Measurements from ENCODE around the gene MAST4.

MAST4 gene

DNA sequence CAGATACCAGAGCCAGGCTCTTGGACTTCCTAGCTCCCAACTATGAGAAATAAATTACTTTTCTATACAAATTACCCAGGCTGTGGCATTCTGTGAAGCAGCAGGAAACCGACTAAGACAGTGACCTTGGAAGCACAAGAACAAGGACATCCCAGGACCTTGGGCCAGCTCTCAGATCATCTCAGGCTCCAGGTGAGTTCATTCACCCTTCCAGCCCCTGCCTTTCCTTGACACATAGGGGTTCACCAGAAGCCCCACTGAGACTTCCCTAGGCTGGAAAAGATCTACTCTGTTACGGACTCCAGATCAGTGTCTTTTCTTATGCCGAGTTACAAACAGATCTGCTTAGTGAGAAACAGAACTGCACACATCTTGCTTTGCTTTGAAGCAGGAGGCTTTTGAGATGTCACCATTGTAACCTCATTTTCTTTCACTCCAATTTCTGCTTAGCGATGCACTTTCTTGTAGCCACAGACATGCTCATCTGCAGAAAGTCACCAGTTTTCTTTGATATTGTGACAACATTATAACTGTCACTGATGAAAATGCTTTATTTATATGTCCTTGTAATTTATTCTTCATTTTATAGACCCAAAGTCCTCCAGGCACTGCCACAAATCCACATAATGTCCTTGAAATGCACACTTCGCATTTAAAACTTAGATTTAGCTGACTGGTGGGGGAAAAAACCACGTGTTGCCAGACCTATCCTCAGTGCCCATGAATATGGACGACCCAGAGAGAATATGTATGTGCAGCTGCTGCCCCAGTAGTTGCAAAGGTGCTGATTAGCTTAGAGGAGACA lies 592.3 kb downstream of the MAST4 start:
- no peak for DNase-seq (ENCODE audit: low read depth in 2 of 2)

DNA sequence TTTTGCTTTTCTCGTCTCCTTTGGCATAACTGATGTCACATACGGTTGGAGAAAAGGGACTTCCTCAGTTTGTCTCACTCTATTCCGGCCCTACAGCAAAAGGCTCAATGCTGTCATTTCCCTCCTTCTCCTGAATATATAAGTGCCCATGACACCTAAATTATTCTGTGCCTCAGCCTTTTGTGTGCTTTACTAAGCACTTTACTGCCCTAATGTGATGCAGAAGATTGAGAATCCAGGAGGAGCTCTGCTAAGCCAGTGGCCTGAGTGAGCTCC lies 592.8 kb downstream of the MAST4 start:
- no peak for DNase-seq (ENCODE audit: low read depth in 2 of 2)

DNA sequence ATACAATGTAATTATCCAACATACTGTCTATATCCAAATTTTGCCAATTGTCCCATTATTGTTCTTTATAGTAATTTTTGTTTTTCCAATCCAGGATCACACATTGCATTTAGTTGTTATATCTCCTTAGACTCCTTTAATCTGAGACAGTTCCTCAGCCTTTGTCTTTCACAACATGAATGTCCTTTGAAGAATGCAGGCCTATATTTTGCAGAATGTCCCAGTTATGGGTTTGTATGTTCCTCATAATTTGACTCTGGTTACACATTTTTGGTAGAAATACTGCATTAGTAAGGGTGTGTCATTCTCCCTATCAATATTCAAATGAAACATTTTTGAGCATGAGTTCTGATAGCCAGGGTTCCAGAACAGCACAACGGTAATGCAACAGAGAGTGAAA lies 593.7 kb downstream of the MAST4 start:
- DNase-seq (ENCODE audit: low read depth in 2 of 2): no peak

DNA sequence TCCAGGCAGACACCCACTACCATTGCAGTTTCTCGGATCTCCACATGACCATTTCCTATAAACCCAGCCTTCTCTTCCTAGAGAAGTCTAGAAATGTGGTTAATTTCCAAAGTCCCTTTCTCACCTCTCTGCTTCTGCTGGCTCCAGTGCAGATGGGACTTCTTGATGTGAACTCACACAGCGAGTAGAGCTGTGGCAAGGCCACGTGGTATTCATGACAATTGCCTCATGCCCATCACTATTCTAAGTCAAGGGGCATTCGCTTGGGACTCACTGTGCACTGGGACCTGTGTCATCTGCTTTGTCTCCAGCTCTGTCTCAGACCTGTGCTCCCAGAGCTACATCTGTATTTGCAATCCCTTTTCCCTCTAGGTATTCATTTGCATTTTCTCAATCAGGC lies 594.2 kb downstream of the MAST4 start:
- DNase-seq (ENCODE audit: low read depth in 2 of 2): no peak

- no peak for DNase-seq (ENCODE audit: low read depth in 2 of 2)
Observed at GRCh38 chr5:67190861-67191260, 594.7 kb downstream of the MAST4 start.

DNA sequence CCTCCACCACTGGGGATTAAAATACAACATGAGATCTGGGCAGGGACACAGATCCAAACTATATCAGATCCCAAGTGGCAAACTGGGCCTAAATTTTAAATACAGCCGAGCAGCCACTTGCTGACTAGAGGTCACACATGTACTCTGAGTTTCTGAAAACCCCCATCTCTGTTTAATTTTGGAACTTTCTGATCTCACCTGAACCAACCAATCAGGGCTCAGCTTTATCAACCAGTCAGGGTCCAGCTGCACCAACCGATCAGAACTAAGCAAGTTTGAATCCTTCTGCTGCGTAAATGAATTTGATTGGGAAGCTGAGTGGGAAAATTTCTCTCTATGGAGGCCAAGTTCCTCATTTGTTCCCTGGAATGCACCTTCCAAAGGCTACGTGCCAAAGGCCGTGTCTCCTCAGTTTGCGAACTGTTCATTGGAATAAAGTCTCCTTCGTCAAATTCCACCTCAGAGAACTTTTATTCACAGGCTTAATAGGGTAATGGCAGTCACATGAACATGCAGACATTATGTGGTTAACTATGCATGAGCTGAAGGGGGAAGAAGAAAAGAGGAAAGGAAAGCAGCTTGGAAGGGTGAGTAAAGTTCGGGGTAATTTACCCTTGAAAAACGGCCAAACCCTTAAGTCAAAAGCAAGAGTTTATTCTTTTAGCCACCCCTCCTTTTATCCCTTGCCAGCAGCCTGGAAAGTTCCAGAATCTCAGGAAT lies 596.7 kb downstream of the MAST4 start:
- no peak for DNase-seq (ENCODE audit: low read depth in 2 of 2)

GRCh38 chr5:67193439-67193807 lies 597.2 kb downstream of the MAST4 start:
- no peak for DNase-seq (ENCODE audit: low read depth in 2 of 2)

- no peak for DNase-seq (ENCODE audit: low read depth in 2 of 2)
Observed at GRCh38 chr5:67194166-67194565, 598.0 kb downstream of the MAST4 start.

DNA sequence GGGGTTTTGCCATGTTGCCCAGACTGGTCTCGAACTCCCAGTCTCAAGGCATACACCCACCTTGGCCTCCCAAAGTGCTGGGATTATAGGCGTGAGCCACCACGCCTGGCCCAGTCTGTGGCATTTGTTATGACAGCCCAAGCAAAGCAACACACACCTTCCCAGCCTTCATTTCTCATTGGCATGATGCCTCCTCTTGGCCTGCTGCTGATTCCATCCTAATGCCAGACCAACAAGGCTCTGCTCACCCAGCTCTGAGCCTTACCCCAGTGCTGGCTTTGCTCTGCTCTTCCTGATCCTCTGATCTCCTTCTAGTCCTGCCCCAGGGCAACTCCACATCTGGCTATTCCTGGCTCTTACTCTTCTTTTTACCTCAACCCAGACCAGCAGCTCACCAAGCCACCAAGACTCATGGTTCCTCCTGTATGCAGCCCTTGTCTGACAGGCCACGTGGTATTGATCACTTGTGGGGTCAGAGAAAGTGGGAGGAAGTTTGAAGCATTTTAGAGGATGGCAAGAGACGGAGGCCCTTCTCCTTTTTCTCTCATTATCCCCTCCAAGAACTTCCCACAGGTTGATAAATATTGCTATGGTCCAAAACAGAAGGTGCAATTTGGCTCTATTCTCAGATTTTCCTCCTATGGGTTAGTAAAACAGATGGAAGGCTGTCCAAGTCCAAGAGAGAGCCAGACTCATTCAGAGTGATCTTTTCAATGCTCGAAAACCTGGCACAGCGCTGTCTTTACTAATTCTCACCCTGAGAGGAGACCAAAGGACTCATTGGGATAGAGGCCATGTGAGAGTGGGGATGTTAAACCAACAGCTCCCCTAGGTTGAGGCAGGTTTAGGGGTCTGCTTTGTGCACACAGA lies 599.4 kb downstream of the MAST4 start:
- no peak for DNase-seq (ENCODE audit: low read depth in 2 of 2)

DNA sequence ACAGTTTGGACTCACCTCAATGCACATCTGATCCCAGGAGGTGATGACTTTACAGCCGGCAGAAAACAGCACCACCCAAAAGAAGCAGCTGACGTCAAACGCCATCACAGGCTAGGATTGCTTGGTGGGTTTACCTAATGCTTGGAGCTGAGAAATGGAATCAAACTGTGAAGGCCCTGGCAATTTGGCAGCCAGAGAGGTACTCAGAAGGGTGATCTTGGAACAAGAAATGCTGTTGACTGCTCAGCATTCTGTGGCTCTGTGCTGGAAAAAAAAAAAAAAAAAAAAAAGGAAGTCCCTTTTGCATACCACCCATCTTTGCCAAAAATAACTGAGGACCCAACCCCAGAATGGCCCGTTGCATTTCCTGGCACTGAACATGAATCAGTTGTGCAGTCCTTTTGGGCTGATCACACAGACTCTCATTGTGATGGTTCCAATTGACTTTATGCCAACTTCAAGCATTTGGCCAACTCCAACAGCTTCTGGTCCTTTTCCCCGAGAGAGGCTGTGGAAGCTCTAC lies 600.4 kb downstream of the MAST4 start, which contains the start of gene CD180:
TSS of gene CD180 (minus strand) at position 263 of the 523 bp plus-strand sequence. CDS start at position 105, 158 bp downstream.
- DNase-seq (ENCODE audit: low read depth in 2 of 2): no peak

DNA sequence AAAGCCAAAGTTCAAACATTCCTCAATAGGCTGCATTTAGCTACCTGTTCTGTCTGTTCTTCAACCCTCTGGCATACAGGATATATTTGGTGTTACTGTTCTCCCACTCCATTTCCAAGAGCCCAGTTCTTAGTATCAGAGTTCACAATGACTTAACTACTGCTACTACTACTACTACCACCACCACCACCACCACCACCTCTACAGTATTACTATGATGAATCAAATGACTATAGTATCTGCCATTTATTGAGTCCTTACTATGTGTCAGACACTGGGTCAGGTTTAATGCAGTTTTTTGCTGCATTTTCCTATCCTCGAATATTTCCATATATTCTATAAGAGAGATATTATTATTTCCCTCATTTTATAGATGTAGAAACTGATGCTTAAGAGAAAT lies 601.3 kb downstream of the MAST4 start:
- DNase-seq (ENCODE audit: low read depth in 2 of 2): no peak

DNA sequence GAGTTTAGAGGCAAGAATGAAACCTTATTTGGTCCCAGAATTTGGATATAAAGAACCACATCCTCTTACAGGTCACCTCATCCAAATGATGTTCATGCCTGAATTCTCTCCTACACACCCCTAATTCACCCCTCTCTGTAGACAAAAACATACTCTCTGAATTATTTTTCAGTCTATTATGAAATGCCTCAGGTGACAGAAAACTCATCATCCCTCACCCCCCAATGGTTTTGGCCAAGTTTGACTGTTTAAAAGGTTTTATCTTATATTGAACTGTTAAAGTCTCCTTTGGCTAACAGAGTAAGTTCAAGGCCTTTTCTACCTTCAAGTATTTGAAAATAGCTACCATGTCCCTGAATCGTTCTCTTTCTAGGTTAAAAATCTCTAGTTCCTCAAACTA lies 602.7 kb downstream of the MAST4 start:
- no peak for DNase-seq (ENCODE audit: low read depth in 2 of 2)

GRCh38 chr5:67199859-67200258 lies 603.7 kb downstream of the MAST4 start:
- DNase-seq (ENCODE audit: low read depth in 2 of 2): no peak

GRCh38 chr5:67200809-67201562 lies 604.8 kb downstream of the MAST4 start:
- no peak for DNase-seq (ENCODE audit: low read depth in 2 of 2)

- DNase-seq (ENCODE audit: low read depth in 2 of 2): no peak
Observed at GRCh38 chr5:67201897-67202549, 605.8 kb downstream of the MAST4 start.

DNA sequence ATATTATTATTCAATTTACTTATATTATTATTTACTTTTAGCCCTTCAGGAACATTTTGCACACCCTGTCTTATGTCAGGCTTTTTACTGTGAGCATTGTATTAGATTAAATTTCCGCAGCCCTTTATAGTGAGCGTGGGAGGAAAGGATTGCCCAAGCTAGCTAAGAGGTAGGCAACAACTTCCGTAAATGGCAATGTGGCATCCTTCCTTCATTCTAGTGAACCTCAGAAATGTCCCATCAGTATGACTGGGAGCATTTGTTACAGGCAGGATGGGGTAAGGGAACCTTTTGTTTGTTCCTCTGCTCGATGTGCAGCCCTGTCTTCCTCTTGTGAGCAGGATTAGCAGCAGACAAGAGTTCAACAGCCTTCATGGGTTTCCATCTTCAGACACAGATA lies 606.6 kb downstream of the MAST4 start:
- no peak for DNase-seq (ENCODE audit: low read depth in 2 of 2)

- DNase-seq (ENCODE audit: low read depth in 2 of 2): no peak
Observed at GRCh38 chr5:67203701-67204074, 607.5 kb downstream of the MAST4 start.

- no peak for DNase-seq (ENCODE audit: low read depth in 2 of 2)
Observed at GRCh38 chr5:67204821-67205220, 608.6 kb downstream of the MAST4 start.

DNA sequence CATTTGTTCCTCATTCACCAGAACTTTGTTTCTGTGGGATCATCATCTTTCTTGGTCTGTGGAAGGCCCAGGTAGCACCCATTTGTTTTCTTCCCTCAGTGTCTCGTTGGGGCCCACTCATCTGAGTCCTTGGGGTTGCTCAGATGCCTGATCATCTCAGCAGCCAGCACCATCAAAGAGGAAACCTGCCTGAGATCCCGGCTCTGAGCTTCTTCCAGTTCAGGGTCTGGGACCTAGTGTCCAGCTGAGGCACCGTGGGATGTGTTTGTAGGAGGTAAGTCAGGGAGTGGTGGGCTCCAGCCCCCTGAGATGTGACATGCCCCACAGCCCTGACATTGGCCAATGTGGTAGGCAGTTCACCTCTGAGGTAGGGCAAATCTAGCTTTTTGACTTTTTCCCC lies 609.8 kb downstream of the MAST4 start:
- no peak for DNase-seq (ENCODE audit: low read depth in 2 of 2)

GRCh38 chr5:67206461-67206860 lies 610.3 kb downstream of the MAST4 start:
- DNase-seq (ENCODE audit: low read depth in 2 of 2): no peak

DNA sequence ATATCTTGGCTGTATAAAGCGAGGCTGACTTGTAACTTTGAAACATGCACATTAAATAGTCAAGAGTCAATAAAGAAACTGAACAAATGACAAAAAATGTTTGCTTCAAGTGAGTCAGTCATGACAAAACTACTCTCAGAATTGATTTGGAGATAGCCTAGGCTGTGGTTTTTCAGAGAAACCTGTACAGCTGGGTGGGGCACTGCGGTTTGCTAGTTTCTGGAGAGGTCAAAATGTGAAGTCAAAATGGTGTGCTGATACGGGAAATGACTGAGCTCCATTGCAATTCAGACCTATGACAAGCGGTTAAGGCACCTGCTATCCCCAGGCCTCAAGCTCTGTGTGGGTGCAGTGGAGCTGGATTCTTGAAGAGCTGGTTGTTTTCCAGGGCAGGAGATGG lies 610.7 kb downstream of the MAST4 start:
- DNase-seq (ENCODE audit: low read depth in 2 of 2): no peak

All from fibroblast of skin of left quadriceps (primary cell).